Spinal cord (tissue), 10 donors: Measurements from ENCODE around the gene ITPA. TPM values are rescaled to one million over a fixed set of nuclear protein-coding genes. Genes with fewer than 3 reads are reported as not detected.

Source experiments
- DNase-seq, 6 donors: peaks; one replicate each; pipeline versions ENCODE4 v3.0.0 to v3.0.0-alpha.2; 2013 to 2015; ENCODE audit warnings: low spot score in 6 of 6, low read depth in 4 of 6
- H3K27ac ChIP-seq: one replicate; pipeline ENCODE4 v1.5.1; 2013; ENCODE audit warnings: low read depth, low read length, control low read depth
- H3K27me3 ChIP-seq: one replicate; pipeline ENCODE4 v1.6.1; 2013; ENCODE audit warnings: low read length; ENCODE audit not compliant: control insufficient read depth, insufficient read depth
- H3K36me3 ChIP-seq: one replicate; pipeline ENCODE4 v1.6.1; 2013; ENCODE audit warnings: low read length; ENCODE audit not compliant: control insufficient read depth, insufficient read depth
- H3K4me1 ChIP-seq: one replicate; pipeline ENCODE4 v1.6.1; 2013; ENCODE audit warnings: low read length; ENCODE audit not compliant: control insufficient read depth, insufficient read depth
- H3K4me3 ChIP-seq: one replicate; pipeline ENCODE4 v1.5.1; 2013; ENCODE audit warnings: low read depth, low read length, control low read depth
- H3K9me3 ChIP-seq: one replicate; pipeline ENCODE4 v1.6.1; 2013; ENCODE audit warnings: low read length; ENCODE audit not compliant: control insufficient read depth, insufficient read depth
- WGBS: methylation state at CpG from one replicate; pipeline ENCODE4 v1.1.5; 2013; ENCODE audit warnings: missing lambda C conversion rate; ENCODE audit not compliant: insufficient coverage; 5-methylcytosine and 5-hydroxymethylcytosine counted together
- polyA plus RNA-seq, 2 donors: library from polyadenylated mRNA; unstranded; fragments of 120-200 nt; gene quantifications; one replicate each; pipeline ENCODE4 v1.2.1, GENCODE V29; 2013; ENCODE audit not compliant: insufficient read length in 2 of 2
- total RNA-seq, 2 donors: library from RNA; depleted of rRNA in 1 of 2; stranded (reverse); fragments of 120-200 nt in 1 of 2; fragments of >200 nt in 1 of 2; gene quantifications; one replicate each; pipeline versions ENCODE4 v1.2.3 to v1.2.4, GENCODE V29; 2013 to 2014
- donor health status: healthy.

Gene ITPA
- total and polyA plus RNA-seq, 4 donors: 24.4 to 82.8 (median 58.7) TPM

GRCh38 chr20:3195590-3196237, 13.6 kb upstream of the ITPA start:
- Histone ChIP-seq H3K27ac (no peak overlapping the region), H3K9me3 (no peaks in the 10 kb centered on the region), H3K36me3 (peaks cover 91% of the 10 kb centered on the region), H3K4me3 (no peak overlapping the region), H3K27me3 (no peaks in the 10 kb centered on the region), H3K4me1 (no peaks in the 10 kb centered on the region)
- 85% methylated on average over 7 of the region's 7 CpGs for WGBS
- no peak for DNase-seq

- Histone ChIP-seq H3K36me3 (peaks cover 80% of the 10 kb centered on the region), H3K4me1 (peaks cover 14% of the 10 kb centered on the region), H3K9me3 (no peaks in the 10 kb centered on the region), H3K4me3 (no peak overlapping the region), H3K27me3 (no peaks in the 10 kb centered on the region), H3K27ac (no peak overlapping the region)
- no CpG with 5 or more reads among the region's 2 CpGs for WGBS
- no peak for DNase-seq
Measured at GRCh38 chr20:3199206-3199605, 10.1 kb upstream of the ITPA start.

- H3K27me3 ChIP-seq: no peaks in the 10 kb centered on the region
- no peak overlapping the region for H3K27ac ChIP-seq
- DNase-seq: no peak
- WGBS: 85% methylated on average over 21 of the region's 27 CpGs
- peaks cover 70% of the 10 kb centered on the region for H3K36me3 ChIP-seq
- no peaks in the 10 kb centered on the region for H3K9me3 ChIP-seq
- peaks cover 21% of the 10 kb centered on the region for H3K4me1 ChIP-seq
- H3K4me3 ChIP-seq: no peak overlapping the region
Measured at GRCh38 chr20:3199976-3200755, 9.1 kb upstream of the ITPA start.

- H3K27me3 ChIP-seq: no peaks in the 10 kb centered on the region
- H3K27ac ChIP-seq: no peak overlapping the region
- H3K9me3 ChIP-seq: no peaks in the 10 kb centered on the region
- WGBS: 51% methylated on average over 7 of the region's 9 CpGs
- peaks cover 21% of the 10 kb centered on the region for H3K4me1 ChIP-seq
- peaks cover 48% of the 10 kb centered on the region for H3K36me3 ChIP-seq
- no peak overlapping the region for H3K4me3 ChIP-seq
- no peak for DNase-seq
Measured at GRCh38 chr20:3202965-3203314, 6.4 kb upstream of the ITPA start.

GRCh38 chr20:3203315-3204123, 5.8 kb upstream of the ITPA start:
- 11% methylated on average over 31 of the region's 31 CpGs for WGBS
- peak in 2 of 6 donors; percentile 16 to 54 for DNase-seq
- H3K27me3 ChIP-seq: no peaks in the 10 kb centered on the region
- H3K4me1 ChIP-seq: peaks cover 26% of the 10 kb centered on the region
- peak overlapping the region; percentile 90 for H3K27ac ChIP-seq
- peaks cover 44% of the 10 kb centered on the region for H3K36me3 ChIP-seq
- H3K9me3 ChIP-seq: no peaks in the 10 kb centered on the region
- peak overlapping the region; percentile 87 for H3K4me3 ChIP-seq

GRCh38 chr20:3204124-3204794, 5.0 kb upstream of the ITPA start, which contains the start of gene DDRGK1:
Gene DDRGK1 (minus strand): TSS chr20:3204682. CDS start chr20:3204627, 55 bp downstream.
- no peaks in the 10 kb centered on the region for H3K27me3 ChIP-seq
- peaks cover 30% of the 10 kb centered on the region for H3K4me1 ChIP-seq
- peaks cover 37% of the 10 kb centered on the region for H3K36me3 ChIP-seq
- WGBS: under 1% methylated on average over 44 of the region's 48 CpGs
- H3K9me3 ChIP-seq: no peaks in the 10 kb centered on the region
- peak; percentile 63 to 96 (median 84) for DNase-seq
- peak within 1 kb of the TSS; percentile 87 for H3K4me3 ChIP-seq
- H3K27ac ChIP-seq: peak within 1 kb of the TSS; percentile 90

- H3K4me3 ChIP-seq: peak overlapping the region; percentile 91
- H3K4me1 ChIP-seq: peaks cover 24% of the 10 kb centered on the region
- H3K27me3 ChIP-seq: no peaks in the 10 kb centered on the region
- H3K36me3 ChIP-seq: peaks cover 10% of the 10 kb centered on the region
- no peak for DNase-seq
- 0% methylated on average over 9 of the region's 10 CpGs for WGBS
- peak overlapping the region; percentile 82 for H3K27ac ChIP-seq
- H3K9me3 ChIP-seq: no peaks in the 10 kb centered on the region
Measured at GRCh38 chr20:3208786-3209256, 477 bp upstream of the ITPA start.

- WGBS: 0% methylated on average over 6 of the region's 10 CpGs
- Histone ChIP-seq H3K36me3 (peaks cover 16% of the 10 kb centered on the region), H3K9me3 (no peaks in the 10 kb centered on the region), H3K4me3 (peak overlapping the region; percentile 91), H3K4me1 (peaks cover 15% of the 10 kb centered on the region), H3K27me3 (no peaks in the 10 kb centered on the region), H3K27ac (no peak overlapping the region)
- no peak for DNase-seq
Measured at GRCh38 chr20:3209946-3210317, 634 bp downstream of the ITPA start.

- Histone ChIP-seq H3K9me3 (no peaks in the 10 kb centered on the region), H3K36me3 (peaks cover 19% of the 10 kb centered on the region), H3K4me1 (peaks cover 14% of the 10 kb centered on the region), H3K27ac (no peak overlapping the region), H3K4me3 (peak overlapping the region; percentile 91), H3K27me3 (no peaks in the 10 kb centered on the region)
- DNase-seq: no peak
- 100% methylated on average over 1 of the region's 2 CpGs for WGBS
Measured at GRCh38 chr20:3210346-3210745, 1.0 kb downstream of the ITPA start.
